Nephron progenitor cell (in vitro differentiated cells): ENCODE measurements around the gene HAUS7.

Experiments
- DNase-seq: peaks from one replicate; pipeline ENCODE4 v3.0.0; 2021
- H3K27ac Mint-ChIP-seq: 2 replicates; pipeline ENCODE4 v1.8.0; 2021; ENCODE audit warnings: mild to moderate bottlenecking, moderate library complexity, mixed read lengths
- H3K27me3 Mint-ChIP-seq: 2 replicates; pipeline ENCODE4 v1.8.0; 2021; ENCODE audit warnings: mild to moderate bottlenecking, low read depth, mixed read lengths; ENCODE audit not compliant: poor library complexity
- H3K36me3 Mint-ChIP-seq: 2 replicates; pipeline ENCODE4 v1.8.0; 2021; ENCODE audit warnings: low read depth, mixed read lengths
- H3K4me1 Mint-ChIP-seq: 2 replicates; pipeline ENCODE4 v1.8.0; 2021; ENCODE audit warnings: mixed read lengths
- H3K4me3 Mint-ChIP-seq: 2 replicates; pipeline ENCODE4 v1.8.0; 2021; ENCODE audit warnings: mild to moderate bottlenecking, moderate library complexity, mixed read lengths
- H3K9me3 Mint-ChIP-seq: 2 replicates; pipeline ENCODE4 v1.8.0; 2021; ENCODE audit warnings: mild to moderate bottlenecking, moderate library complexity, mixed read lengths
- TF ChIP-seq, protein P1 (sequence below): fragments of 200-600 bp; sonication (generic); IDR thresholded peaks from 2 replicates; pipeline ENCODE4 v1.5.0; 2021; ENCODE audit warnings: antibody characterized with exemption

Gene HAUS7

GRCh38 chrX:153448556-153449367, 21.6 kb downstream of the HAUS7 start:
- Mint-ChIP-seq H3K27me3 (peaks cover 3% of the 10 kb centered on the region), H3K36me3 (peaks cover 5% of the 10 kb centered on the region), H3K4me3 (no peak overlapping the region), H3K4me1 (no peaks in the 10 kb centered on the region), H3K27ac (no peak overlapping the region), H3K9me3 (peaks cover 42% of the 10 kb centered on the region)
- DNase-seq, result no peak
- TF ChIP-seq, protein P1, sequence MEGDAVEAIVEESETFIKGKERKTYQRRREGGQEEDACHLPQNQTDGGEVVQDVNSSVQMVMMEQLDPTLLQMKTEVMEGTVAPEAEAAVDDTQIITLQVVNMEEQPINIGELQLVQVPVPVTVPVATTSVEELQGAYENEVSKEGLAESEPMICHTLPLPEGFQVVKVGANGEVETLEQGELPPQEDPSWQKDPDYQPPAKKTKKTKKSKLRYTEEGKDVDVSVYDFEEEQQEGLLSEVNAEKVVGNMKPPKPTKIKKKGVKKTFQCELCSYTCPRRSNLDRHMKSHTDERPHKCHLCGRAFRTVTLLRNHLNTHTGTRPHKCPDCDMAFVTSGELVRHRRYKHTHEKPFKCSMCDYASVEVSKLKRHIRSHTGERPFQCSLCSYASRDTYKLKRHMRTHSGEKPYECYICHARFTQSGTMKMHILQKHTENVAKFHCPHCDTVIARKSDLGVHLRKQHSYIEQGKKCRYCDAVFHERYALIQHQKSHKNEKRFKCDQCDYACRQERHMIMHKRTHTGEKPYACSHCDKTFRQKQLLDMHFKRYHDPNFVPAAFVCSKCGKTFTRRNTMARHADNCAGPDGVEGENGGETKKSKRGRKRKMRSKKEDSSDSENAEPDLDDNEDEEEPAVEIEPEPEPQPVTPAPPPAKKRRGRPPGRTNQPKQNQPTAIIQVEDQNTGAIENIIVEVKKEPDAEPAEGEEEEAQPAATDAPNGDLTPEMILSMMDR, result no peak

DNA sequence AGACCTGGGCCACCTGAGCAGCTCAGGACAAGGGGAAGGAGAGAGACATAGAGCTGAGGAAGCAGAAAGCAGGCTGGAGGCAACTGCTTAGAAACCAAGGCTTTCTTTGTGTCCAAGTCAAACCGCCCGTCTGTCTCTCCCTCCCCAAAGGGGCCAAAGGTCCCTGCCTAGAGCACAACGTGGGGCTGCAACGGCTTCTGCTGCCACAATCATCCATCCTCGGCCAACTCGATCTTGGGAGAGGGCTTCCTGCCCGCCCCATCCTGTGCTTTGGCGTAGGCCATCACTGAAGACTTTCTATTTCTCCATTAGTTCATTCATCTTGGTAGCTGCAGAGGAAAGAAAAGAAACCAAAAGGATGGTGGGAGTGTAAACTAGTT, 22.8 kb downstream of the HAUS7 start:
- H3K4me1 Mint-ChIP-seq, result no peaks in the 10 kb centered on the region
- H3K27me3 Mint-ChIP-seq, result peaks cover 3% of the 10 kb centered on the region
- no peak overlapping the region for H3K27ac Mint-ChIP-seq
- no peak overlapping the region for H3K4me3 Mint-ChIP-seq
- peaks cover 41% of the 10 kb centered on the region for H3K9me3 Mint-ChIP-seq
- no peaks in the 10 kb centered on the region for H3K36me3 Mint-ChIP-seq
- no peak for DNase-seq
- TF ChIP-seq, protein P1, result no peak

GRCh38 chrX:153446950-153447580, 23.3 kb downstream of the HAUS7 start:
- Mint-ChIP-seq H3K36me3 (no peaks in the 10 kb centered on the region), H3K4me1 (no peaks in the 10 kb centered on the region), H3K27ac (no peak overlapping the region), H3K4me3 (no peak overlapping the region), H3K9me3 (peaks cover 38% of the 10 kb centered on the region), H3K27me3 (peaks cover 3% of the 10 kb centered on the region)
- DNase-seq, result no peak
- TF ChIP-seq, protein P1, result no peak

DNA sequence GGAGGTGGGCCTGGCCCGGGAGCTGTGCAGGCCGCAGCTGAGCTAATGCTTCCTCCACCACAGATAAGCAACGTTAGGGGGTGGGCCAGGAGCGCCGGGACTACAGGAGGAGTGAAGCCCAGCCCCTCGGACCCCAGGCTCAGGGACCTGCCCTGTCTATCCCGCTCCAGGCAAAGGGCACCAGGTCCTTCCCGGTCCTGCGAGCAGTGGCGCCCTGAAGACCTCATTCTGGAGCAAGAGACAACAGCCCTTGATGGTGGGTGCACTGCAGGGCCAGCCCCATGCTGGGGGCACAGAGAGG, 23.8 kb downstream of the HAUS7 start:
- Mint-ChIP-seq H3K36me3 (no peaks in the 10 kb centered on the region), H3K4me3 (no peak overlapping the region), H3K27ac (no peak overlapping the region), H3K9me3 (peaks cover 38% of the 10 kb centered on the region), H3K27me3 (peaks cover 3% of the 10 kb centered on the region), H3K4me1 (no peaks in the 10 kb centered on the region)
- TF ChIP-seq, protein P1, result no peak
- no peak for DNase-seq

DNA sequence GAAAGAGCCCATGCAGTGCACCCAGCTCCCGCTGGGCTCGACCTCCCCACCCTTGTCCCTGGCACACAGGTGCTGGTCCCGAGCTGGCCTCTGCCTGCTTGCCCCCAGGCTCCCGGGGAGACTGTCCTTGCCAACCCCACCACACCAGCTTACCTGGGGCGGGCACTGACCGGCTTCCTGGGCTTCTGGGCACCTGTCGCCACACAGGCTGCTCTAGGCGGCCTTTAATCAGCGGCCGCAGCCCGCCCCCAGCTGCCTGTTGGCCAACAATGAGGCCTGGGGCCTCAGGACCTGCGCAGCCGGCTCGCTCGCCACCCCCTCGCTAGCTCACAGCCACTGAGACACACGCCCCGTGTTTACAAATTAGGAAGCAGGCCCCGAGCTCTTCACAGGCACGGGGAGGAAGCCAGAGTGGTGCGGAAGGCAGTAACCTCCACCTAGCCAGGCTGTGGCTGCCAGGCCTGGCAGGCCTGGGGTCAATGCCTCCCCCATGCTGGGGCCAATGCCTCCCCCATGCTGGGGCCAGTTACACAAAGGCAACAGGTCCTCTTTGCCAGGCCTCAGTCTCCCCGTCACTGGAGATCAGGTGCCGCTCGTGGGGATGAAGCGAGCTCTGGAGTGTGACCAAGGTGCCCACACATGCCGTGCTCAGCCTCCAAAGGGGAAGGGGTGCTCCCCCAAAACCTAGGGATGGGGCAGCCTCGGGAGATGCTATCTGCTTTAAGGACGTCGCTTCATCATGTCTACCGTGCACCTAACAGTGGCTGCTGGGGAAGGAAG, 24.3 kb downstream of the HAUS7 start, which contains the start of gene TREX2:
Gene TREX2, minus strand, starts transcription at position 201 of the 780 bp plus-strand sequence. CDS start 626 bp downstream, outside the sequence.
- Mint-ChIP-seq H3K4me1 (no peaks in the 10 kb centered on the region), H3K36me3 (no peaks in the 10 kb centered on the region), H3K27ac (no peak within 1 kb of the TSS), H3K9me3 (peaks cover 36% of the 10 kb centered on the region), H3K27me3 (peaks cover 6% of the 10 kb centered on the region), H3K4me3 (no peak within 1 kb of the TSS)
- TF ChIP-seq, protein P1, result no peak
- no peak for DNase-seq
